SK-N-SH (cell line): ENCODE measurements around the gene MLEC. TPM values are rescaled to one million over a fixed set of nuclear protein-coding genes. Genes with fewer than 3 reads are reported as not detected.
A peak's percentile ranks its signal among the peaks of the same experiment; 100 is the strongest.

ENCODE experiments used
- CTCF ChIA-PET: fragments of 300-600, 350-600 bp; formaldehyde crosslinking; extraction: SDS; loops from one replicate; lab custom pipeline; 2021; lab: Yijun Ruan, JAX
- POLR2A ChIA-PET: fragments of 350-600 bp; sonication (Branson Sonifier 250); formaldehyde crosslinking; extraction: SDS; loops from one replicate; lab custom pipeline; 2020; ENCODE audit warnings: antibody characterized with exemption, inconsistent platforms; lab: Yijun Ruan, JAX
- DNase-seq: peaks from one replicate; pipeline ENCODE4 v3.0.0; 2012
- H2AFZ ChIP-seq: fragments of 200-600 bp; sonication (generic); 2 replicates; pipeline ENCODE4 v1.8.1; 2016; ENCODE audit warnings: antibody characterized with exemption, mild to moderate bottlenecking, low read depth
- H3F3A ChIP-seq: fragments of 200-600 bp; sonication (generic); replicated peaks from 2 replicates; pipeline ENCODE3; 2016; ENCODE audit warnings: antibody characterized with exemption, mild to moderate bottlenecking; ENCODE audit not compliant: insufficient read depth
- H3K27ac ChIP-seq, 2 experiments: fragments of 200-500 bp in 1 of 2; fragments of 200-600 bp in 1 of 2; sonication (Bioruptor generic) in 1 of 2; sonication (generic), shearing (Covaris generic) in 1 of 2; 2 replicates each; pipeline versions ENCODE4 v1.5.1 to v1.6.1; 2014 to 2016; ENCODE audit warnings: low read depth in 2 of 2, inconsistent platforms in 1 of 2, low read length in 1 of 2, mild to moderate bottlenecking in 1 of 2, mixed read lengths in 1 of 2
- H3K27me3 ChIP-seq: fragments of 200-600 bp; sonication (generic), shearing (Covaris generic); 2 replicates; pipeline ENCODE4 v1.6.1; 2016; ENCODE audit warnings: mixed run types; ENCODE audit not compliant: insufficient read depth
- H3K36me3 ChIP-seq, 2 experiments: fragments of 200-500 bp in 1 of 2; fragments of 200-600 bp in 1 of 2; sonication (Bioruptor generic) in 1 of 2; sonication (generic) in 1 of 2; replicated peaks in 1 of 2; 2 replicates each; pipeline versions ENCODE3 to v1.5.1; 2014 to 2016; ENCODE audit warnings: low read length in 1 of 2, mild to moderate bottlenecking in 1 of 2; ENCODE audit not compliant: insufficient read depth in 2 of 2, control insufficient read depth in 1 of 2
- H3K4me1 ChIP-seq, 2 experiments: fragments of 200-500 bp in 1 of 2; fragments of 200-600 bp in 1 of 2; sonication (Bioruptor generic) in 1 of 2; sonication (generic), shearing (Covaris generic) in 1 of 2; 2 replicates each; pipeline versions ENCODE4 v1.5.1 to v1.6.1; 2014 to 2016; ENCODE audit warnings: low read depth in 1 of 2, low read length in 1 of 2, mixed run types in 1 of 2; ENCODE audit not compliant: insufficient read depth in 2 of 2, control insufficient read depth in 1 of 2
- H3K4me2 ChIP-seq: fragments of 200-600 bp; sonication (generic), shearing (Covaris generic); 2 replicates; pipeline ENCODE4 v1.6.1; 2017; ENCODE audit warnings: mixed run types
- H3K4me3 ChIP-seq, 2 experiments: fragments of 200-500 bp in 1 of 2; fragments of 200-600 bp in 1 of 2; sonication (Bioruptor generic) in 1 of 2; sonication (generic), shearing (Covaris generic) in 1 of 2; 2 replicates each; pipeline versions ENCODE4 v1.5.1 to v1.8.1; 2014 to 2016; ENCODE audit warnings: low read depth in 2 of 2, inconsistent platforms in 1 of 2, low read length in 1 of 2, mild to moderate bottlenecking in 1 of 2, mixed read lengths in 1 of 2, moderate library complexity in 1 of 2
- H3K79me2 ChIP-seq: fragments of 200-600 bp; sonication (generic); 2 replicates; pipeline ENCODE4 v1.8.1; 2017; ENCODE audit warnings: mild to moderate bottlenecking; ENCODE audit not compliant: insufficient read depth
- H3K9ac ChIP-seq: fragments of 200-600 bp; sonication (generic); 2 replicates; pipeline ENCODE4 v1.6.1; 2017; ENCODE audit warnings: mixed run types
- H3K9me2 ChIP-seq: fragments of 200-600 bp; sonication (generic); 2 replicates; pipeline ENCODE4 v1.6.1; 2017; ENCODE audit warnings: mixed run types
- H3K9me3 ChIP-seq: fragments of 200-600 bp; sonication (generic); 2 replicates; pipeline ENCODE4 v1.6.1; 2017; ENCODE audit warnings: mixed run types, mild to moderate bottlenecking, moderate library complexity
- H4K20me1 ChIP-seq: fragments of 200-600 bp; sonication (generic); 2 replicates; pipeline ENCODE4 v1.6.1; 2017; ENCODE audit warnings: mild to moderate bottlenecking, mixed run types; ENCODE audit not compliant: insufficient read depth
- CHD2 ChIP-seq: fragments of 150-350 bp; IDR thresholded peaks from 2 replicates; pipeline ENCODE4 v1.6.1; 2018; ENCODE audit warnings: low read length; ENCODE audit not compliant: partially characterized antibody
- EP300 ChIP-seq, 2 experiments: IDR thresholded peaks; 2 replicates each; pipeline versions ENCODE4 v1.4.0 to v1.6.1; 2012; ENCODE audit warnings: borderline replicate concordance in 1 of 2, low read depth in 1 of 2, low read length in 1 of 2
- EZH2phosphoT487 ChIP-seq: fragments of 200-600 bp; sonication (generic); IDR thresholded peaks from 2 replicates; pipeline ENCODE4 v1.6.1; 2017; ENCODE audit warnings: low read depth, mixed run types, mild to moderate bottlenecking, antibody characterized with exemption, moderate library complexity, borderline replicate concordance
- FOSL2 ChIP-seq: IDR thresholded peaks from 2 replicates; pipeline ENCODE4 v1.4.0; 2012; ENCODE audit warnings: low read depth, mild to moderate bottlenecking, moderate library complexity, borderline replicate concordance
- GABPA ChIP-seq: IDR thresholded peaks from 2 replicates; pipeline ENCODE4 v1.4.0; 2012; ENCODE audit warnings: low read depth, mild to moderate bottlenecking
- IRF3 ChIP-seq: fragments of 150-350 bp; IDR thresholded peaks from 2 replicates; pipeline ENCODE4 v1.6.1; 2016; ENCODE audit warnings: mild to moderate bottlenecking, low read depth, low read length
- JUND ChIP-seq: IDR thresholded peaks from 2 replicates; pipeline ENCODE4 v1.4.0; 2012
- MEF2A ChIP-seq: IDR thresholded peaks from 2 replicates; pipeline ENCODE4 v1.4.0; 2012; ENCODE audit warnings: low read depth, borderline replicate concordance
- MXI1 ChIP-seq: IDR thresholded peaks from 2 replicates; pipeline ENCODE4 v1.6.1; 2012; ENCODE audit warnings: mild to moderate bottlenecking, low read depth, low read length, improper control_type of control experiment
- NFIC ChIP-seq: IDR thresholded peaks from 2 replicates; pipeline ENCODE4 v1.4.0; 2012; ENCODE audit warnings: borderline replicate concordance
- SMC3 ChIP-seq: IDR thresholded peaks from 2 replicates; pipeline ENCODE4 v1.6.1; 2012; ENCODE audit warnings: low read depth, low read length, improper control_type of control experiment
- TAF1 ChIP-seq: IDR thresholded peaks from 2 replicates; pipeline ENCODE4 v1.6.1; 2012; ENCODE audit warnings: low read depth, mild to moderate bottlenecking, low read length, moderate library complexity, borderline replicate concordance
- TEAD4 ChIP-seq: IDR thresholded peaks from 2 replicates; pipeline ENCODE4 v1.4.0; 2012; ENCODE audit warnings: mild to moderate bottlenecking, borderline replicate concordance; ENCODE audit not compliant: insufficient read depth
- USF2 ChIP-seq: fragments of 150-350 bp; IDR thresholded peaks from 2 replicates; pipeline ENCODE4 v1.6.1; 2017; ENCODE audit warnings: antibody characterized with exemption, low read length, low read depth, borderline replicate concordance
- whole genome bisulfite sequencing: methylation state at CpG from one replicate; pipeline ENCODE4 v1.1.6; 2017; ENCODE audit warnings: low lambda C conversion rate; 5-methylcytosine and 5-hydroxymethylcytosine counted together
- polyA plus RNA-seq, 3 experiments: library from polyadenylated mRNA; depleted of rRNA; stranded (reverse); fragments of >200 nt; gene quantifications; 2 replicates each; pipeline ENCODE4 v1.2.3, GENCODE V29; 2012
- TF ChIP-seq, protein P1 (sequence below): IDR thresholded peaks from 2 replicates; pipeline ENCODE4 v1.4.0; 2012; ENCODE audit warnings: low read depth, borderline replicate concordance
- TF ChIP-seq, protein P2 (sequence below): IDR thresholded peaks from 2 replicates; pipeline ENCODE4 v1.6.1; 2012; ENCODE audit warnings: mild to moderate bottlenecking, low read depth, low read length, moderate library complexity
- TF ChIP-seq, protein P3 (sequence below): IDR thresholded peaks from 2 replicates; pipeline ENCODE4; 2012

The MLEC gene
- polyA plus RNA-seq, 1 of the 3 experiments (the other 2 are of a cell fraction) = 23.4 TPM

DNA sequence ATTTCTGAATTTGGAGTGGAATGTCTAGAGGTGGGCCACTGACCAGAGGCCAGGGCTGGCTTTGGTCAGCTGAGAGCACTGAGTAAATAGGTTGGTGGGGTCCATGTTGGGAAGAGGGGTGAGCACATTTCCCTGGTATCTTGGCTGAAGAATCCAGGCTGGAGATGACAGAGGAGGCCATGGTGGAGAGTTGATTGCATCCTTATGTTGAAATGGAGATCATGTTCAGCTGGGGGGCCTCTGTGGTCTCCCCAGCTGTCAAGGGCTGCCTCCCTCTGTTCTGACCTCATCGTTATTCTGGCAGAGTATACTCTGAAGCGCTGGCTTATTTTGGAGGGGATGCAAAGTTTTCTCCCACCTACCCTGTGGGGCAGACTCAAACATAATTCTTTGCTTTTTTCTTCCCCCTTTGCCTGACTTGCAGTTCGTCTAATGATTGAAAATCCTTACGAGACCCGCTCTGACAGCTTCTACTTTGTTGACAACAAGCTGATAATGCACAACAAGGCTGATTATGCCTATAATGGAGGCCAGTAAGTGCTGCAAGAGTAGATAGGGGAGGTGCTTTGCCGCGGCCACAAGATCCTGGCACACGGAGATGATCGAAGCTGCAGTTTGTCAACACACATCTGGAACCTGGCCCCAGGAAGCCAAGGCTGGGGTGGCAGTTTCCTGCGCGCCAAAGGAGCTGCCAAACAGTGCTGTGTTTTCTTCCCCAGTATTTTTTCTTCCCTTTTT lies 32.7 kb downstream of the MLEC start:
- Histone ChIP-seq H3K9me3 (no peaks in the 10 kb centered on the region), H3K27ac (peak overlapping the region in 1 of 2 experiments; percentile 50; a peak in 2 of 4 replicates), H3K9ac (no peak overlapping the region), H3K4me2 (no peak overlapping the region), H3F3A (no peaks in the 10 kb centered on the region), H2AFZ (no peak overlapping the region), H3K27me3 (no peaks in the 10 kb centered on the region), H3K4me3 (no peak overlapping the region), H3K79me2 (peaks cover 2% of the 10 kb centered on the region; the same call in 1 of the 2 replicates), H4K20me1 (no peaks in the 10 kb centered on the region), H3K9me2 (no peaks in the 10 kb centered on the region), H3K36me3 (peaks cover 63 to 73% of the 10 kb centered on the region in 2 experiments), H3K4me1 (peaks cover 5 to 27% of the 10 kb centered on the region in 2 experiments; a peak in 3 of 4 replicates)
- WGBS = 91% methylated on average over 11 of the region's 11 CpGs
- POLR2A ChIA-PET = no interaction called here
- TF ChIP-seq FOSL2 (no peak), MXI1 (no peak), USF2 (no peak), GABPA (no peak), TEAD4 (no peak), JUND (no peak), EP300 (IDR thresholded peaks at IDR 0.05; ENCODE audit: borderline replicate concordance in 1 of 2, low read depth in 1 of 2, low read length in 1 of 2) (no peak), TAF1 (no peak), IRF3 (no peak), MEF2A (no peak), EZH2phosphoT487 (no peak), CHD2 (no peak), SMC3 (no peak), NFIC (no peak)
- TF ChIP-seq, protein P1, sequence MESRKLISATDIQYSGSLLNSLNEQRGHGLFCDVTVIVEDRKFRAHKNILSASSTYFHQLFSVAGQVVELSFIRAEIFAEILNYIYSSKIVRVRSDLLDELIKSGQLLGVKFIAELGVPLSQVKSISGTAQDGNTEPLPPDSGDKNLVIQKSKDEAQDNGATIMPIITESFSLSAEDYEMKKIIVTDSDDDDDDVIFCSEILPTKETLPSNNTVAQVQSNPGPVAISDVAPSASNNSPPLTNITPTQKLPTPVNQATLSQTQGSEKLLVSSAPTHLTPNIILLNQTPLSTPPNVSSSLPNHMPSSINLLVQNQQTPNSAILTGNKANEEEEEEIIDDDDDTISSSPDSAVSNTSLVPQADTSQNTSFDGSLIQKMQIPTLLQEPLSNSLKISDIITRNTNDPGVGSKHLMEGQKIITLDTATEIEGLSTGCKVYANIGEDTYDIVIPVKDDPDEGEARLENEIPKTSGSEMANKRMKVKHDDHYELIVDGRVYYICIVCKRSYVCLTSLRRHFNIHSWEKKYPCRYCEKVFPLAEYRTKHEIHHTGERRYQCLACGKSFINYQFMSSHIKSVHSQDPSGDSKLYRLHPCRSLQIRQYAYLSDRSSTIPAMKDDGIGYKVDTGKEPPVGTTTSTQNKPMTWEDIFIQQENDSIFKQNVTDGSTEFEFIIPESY = no peak
- TF ChIP-seq, protein P2, sequence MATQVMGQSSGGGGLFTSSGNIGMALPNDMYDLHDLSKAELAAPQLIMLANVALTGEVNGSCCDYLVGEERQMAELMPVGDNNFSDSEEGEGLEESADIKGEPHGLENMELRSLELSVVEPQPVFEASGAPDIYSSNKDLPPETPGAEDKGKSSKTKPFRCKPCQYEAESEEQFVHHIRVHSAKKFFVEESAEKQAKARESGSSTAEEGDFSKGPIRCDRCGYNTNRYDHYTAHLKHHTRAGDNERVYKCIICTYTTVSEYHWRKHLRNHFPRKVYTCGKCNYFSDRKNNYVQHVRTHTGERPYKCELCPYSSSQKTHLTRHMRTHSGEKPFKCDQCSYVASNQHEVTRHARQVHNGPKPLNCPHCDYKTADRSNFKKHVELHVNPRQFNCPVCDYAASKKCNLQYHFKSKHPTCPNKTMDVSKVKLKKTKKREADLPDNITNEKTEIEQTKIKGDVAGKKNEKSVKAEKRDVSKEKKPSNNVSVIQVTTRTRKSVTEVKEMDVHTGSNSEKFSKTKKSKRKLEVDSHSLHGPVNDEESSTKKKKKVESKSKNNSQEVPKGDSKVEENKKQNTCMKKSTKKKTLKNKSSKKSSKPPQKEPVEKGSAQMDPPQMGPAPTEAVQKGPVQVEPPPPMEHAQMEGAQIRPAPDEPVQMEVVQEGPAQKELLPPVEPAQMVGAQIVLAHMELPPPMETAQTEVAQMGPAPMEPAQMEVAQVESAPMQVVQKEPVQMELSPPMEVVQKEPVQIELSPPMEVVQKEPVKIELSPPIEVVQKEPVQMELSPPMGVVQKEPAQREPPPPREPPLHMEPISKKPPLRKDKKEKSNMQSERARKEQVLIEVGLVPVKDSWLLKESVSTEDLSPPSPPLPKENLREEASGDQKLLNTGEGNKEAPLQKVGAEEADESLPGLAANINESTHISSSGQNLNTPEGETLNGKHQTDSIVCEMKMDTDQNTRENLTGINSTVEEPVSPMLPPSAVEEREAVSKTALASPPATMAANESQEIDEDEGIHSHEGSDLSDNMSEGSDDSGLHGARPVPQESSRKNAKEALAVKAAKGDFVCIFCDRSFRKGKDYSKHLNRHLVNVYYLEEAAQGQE = no peak
- TF ChIP-seq, protein P3, sequence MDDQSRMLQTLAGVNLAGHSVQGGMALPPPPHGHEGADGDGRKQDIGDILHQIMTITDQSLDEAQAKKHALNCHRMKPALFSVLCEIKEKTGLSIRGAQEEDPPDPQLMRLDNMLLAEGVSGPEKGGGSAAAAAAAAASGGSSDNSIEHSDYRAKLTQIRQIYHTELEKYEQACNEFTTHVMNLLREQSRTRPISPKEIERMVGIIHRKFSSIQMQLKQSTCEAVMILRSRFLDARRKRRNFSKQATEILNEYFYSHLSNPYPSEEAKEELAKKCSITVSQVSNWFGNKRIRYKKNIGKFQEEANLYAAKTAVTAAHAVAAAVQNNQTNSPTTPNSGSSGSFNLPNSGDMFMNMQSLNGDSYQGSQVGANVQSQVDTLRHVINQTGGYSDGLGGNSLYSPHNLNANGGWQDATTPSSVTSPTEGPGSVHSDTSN = no peak
- DNase-seq = no peak
- CTCF ChIA-PET = interaction anchor here (2.9 to 3.3 kb wide), 3 partner anchors 71 to 252 kb away, joined by 11 to 36 read pairs (median 11); no protein-coding TSS in a partner anchor
